TTC549 (cell line): ENCODE results near the gene RABGEF1.
"Not testable (repeated sequence)": the region's sequence is repeated elsewhere in the genome, so short reads cannot be mapped to it uniquely, and the experiment has no call there.

Source experiments
- FAIRE-seq: peaks from 2 replicates; lab custom pipeline; 2012; peaks lifted over from hg19 to GRCh38; lab: Jason Lieb, UNC

The RABGEF1 gene

DNA sequence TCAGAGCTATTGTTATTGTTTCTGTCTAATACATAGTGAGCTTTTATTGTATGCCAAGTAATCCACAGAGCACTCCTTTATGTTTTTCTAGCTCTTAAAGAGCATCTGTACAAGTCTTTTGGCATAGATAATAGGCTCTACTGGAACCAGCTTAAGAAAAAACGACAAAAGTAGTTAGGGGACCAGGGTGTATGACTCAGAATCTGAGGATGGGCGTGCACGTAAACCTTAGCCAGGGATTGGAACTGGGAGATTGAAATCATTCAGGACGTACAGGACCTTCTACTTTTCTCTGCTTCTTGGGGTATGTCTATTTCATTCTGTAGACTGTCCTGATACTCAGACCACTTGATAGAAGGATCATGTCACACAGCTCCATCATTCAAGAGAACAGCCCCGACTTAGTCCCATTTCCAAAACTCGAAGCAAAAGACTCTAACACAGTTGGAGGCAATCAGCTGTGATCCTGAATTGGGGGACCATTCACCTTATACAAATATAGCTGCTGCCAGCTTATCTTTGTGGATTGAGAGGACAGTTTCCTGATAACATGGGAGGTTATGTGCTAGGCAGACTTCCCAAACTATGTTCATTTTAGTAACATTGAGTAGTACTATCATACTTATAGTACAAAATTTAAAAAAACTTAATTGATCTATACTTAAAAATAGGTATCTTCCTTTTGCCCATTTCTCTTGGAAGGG, 24.9 kb downstream of the RABGEF1 start:
- FAIRE-seq: not testable (repeated sequence)

DNA sequence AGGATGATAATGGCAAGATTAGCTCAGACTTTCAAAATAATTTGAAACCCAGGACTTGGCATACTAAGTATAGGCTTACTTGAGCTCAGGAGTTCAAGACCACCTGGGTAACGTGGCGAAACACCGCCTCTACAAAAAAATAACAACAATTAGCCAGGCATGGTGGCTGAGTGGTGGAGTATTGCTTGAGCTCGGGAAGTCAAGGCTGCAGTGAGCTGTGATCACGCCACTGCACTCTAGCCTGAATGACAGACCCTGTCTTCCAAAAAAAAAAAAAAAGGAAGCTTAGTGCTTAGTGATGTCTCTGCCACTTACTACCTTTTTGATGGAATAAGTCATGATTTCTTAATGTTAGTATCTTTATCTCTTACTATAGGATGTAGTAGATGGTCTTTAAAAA, 25.5 kb downstream of the RABGEF1 start:
- FAIRE-seq: no peak

DNA sequence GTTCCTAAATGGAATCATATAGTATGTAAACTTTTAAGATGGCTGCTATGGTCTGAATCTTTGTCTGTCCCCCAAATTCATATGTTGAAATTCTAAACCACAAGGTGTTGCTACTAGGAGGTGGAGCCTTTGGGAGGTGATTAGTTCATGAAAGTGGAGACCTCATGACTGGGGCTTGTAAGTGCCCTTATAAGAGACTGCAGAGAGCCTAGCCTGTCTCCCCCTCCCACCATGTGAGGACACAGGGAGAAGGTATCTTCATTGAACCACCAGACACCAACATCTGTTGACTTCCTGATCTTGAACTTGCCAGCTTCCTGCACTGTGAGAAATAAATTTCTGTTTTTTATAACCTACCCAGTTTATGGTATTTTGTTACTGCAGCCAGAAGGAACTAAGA, 27.0 kb downstream of the RABGEF1 start:
- not testable (repeated sequence) for FAIRE-seq

- FAIRE-seq: no peak
Observed at GRCh38 chr7:66768865-66769832, 28.6 kb downstream of the RABGEF1 start.

- FAIRE-seq: no peak
Observed at GRCh38 chr7:66769833-66770512, 29.4 kb downstream of the RABGEF1 start.

DNA sequence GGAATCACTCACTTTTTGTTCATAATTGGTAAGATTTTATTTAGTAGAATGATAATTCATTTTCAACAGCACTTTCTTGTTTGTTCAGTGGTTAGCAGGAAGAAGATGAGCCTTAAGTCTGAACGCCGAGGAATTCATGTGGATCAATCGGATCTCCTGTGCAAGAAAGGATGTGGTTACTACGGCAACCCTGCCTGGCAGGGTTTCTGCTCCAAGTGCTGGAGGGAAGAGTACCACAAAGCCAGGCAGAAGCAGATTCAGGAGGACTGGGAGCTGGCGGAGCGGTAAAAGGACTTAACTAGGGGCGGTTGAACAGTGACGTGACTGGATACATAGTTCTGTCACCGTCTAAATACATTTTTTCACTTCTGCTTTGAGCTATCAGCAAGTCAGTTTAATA, 31.3 kb downstream of the RABGEF1 start:
- no peak for FAIRE-seq

DNA sequence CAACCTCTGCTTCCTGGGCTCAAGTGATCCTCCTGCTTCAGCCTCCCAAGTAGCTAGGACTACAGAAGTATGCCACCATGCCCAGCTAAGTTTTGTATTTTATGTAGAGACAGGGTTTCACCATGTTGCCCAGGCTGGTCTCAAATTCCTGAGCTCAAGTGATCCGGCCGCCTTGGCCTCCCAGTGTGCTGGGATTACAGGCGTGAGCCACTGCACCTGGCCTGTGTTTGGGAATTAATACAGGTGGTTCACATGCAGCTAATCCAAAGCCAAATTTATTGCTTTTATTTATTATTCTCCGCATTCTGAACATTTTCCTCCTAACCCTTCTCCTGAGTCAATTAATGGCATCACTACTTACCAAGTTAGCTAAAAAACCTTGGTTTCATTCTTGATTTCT, 33.2 kb downstream of the RABGEF1 start:
- not testable (repeated sequence) for FAIRE-seq

GRCh38 chr7:66776383-66776782, 35.9 kb downstream of the RABGEF1 start:
- not testable (repeated sequence) for FAIRE-seq

DNA sequence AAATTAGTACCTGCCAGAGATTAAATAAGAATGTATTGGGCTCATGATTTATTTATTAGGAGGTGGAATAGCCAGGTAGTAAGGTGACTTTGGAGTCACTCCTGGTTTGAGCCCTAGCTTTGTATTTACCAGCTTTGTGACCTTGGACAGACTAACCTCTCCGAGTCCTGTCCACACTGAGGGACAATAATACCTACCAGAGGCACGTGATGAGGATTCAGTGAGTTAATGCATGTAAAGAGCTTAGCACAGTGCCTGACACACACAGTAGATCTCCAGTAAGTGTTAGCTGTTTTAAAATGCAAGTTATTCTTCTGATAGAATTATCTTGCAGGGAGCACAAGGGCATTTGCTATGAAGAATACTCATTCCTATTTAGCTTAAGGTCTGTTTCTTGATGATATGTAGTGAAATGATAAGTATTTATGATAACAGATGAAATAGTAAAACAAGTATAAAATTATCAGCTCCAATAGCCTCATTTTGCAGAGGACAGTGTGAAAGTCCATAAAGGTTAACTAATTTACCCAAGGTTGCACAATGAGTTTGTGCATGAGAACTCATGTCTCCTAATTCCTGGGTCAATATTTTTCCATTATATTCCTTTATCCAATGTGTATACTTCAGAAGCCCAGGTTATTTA, 36.4 kb downstream of the RABGEF1 start:
- FAIRE-seq: no peak

DNA sequence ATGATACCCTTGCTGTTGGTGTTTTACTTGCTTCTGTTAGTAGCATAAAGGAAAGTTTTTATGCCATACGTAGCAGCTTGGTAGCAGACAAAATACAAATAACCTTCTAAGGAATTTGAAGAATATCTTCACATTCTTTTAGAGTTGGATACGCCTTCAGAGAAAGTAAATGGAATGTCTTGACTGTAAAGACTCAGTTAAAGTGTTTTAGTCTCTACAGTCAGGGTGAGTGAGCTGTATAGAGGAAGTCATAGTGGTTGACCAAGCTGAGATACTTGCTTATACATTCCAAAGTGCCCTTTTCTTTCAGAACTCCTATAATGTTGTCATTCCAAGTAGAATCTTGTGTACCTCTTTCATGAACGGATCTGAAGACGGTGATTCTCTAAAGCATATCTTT, 37.7 kb downstream of the RABGEF1 start:
- no peak for FAIRE-seq

GRCh38 chr7:66779669-66780409, 39.3 kb downstream of the RABGEF1 start:
- no peak for FAIRE-seq

DNA sequence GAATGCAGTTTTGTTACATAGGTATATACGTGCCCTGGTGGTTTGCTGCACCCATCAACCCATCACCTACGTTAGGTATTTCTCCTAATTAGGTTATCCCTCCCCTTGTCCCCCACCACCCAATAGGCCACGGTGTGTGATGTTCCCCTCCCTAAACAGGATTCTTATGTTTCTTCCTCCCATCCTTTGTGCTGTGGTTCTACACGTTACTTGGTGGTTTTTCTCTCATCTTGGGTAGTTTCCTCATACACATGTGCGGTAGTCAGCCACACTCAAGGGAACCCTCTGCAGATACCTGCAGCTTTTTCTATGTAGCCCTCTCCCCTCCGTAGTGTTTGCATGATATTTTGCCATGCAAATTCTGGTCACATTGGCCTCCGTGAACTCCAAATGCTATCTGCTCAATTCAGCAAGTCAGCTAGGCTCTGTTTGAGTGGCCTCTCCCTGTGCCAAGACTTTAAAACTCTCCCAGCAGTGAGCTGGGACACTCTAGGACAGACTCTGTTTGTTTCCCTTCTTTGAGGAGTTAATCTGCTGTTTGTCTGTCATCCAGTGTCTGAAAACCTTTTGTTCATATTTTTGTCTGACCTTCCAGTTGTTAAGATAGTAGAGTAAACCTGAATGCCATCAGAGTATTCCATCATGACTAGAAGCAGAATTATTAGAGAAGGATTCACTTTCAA, 41.0 kb downstream of the RABGEF1 start:
- no peak for FAIRE-seq

GRCh38 chr7:66782875-66783274, 42.3 kb downstream of the RABGEF1 start:
- FAIRE-seq: not testable (repeated sequence)

DNA sequence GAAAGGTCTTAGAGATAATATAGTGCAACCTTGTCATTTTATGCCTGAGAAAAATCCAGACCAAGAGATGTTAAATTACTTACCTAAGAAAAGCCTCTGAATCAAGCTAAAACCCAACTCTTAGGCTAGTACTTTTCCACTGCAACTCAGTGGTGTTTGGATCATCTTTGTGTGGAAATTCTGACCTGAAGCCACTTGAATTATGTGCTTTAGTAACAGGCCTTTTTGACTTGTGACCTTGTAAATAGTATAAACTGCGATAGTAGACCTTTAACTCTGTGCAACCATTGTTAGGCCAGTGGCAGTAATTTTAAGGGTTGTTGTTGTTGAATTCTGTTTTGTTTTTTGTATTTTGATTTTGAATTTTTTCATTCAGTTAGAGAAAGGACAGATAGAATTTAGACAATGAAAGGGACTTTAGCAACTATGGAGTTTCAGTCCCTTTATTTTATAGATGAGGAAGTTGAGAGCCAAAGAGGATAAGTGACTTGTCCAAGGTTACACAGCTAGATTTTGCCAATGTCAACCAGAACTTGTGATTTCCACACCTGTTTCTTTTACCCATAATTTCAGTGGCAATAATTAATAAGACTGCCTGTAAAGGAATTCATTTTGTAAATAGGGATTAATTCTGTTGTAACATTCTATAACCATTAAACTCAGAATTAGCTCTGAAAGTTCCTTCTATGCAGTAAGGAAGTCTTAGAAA, 43.5 kb downstream of the RABGEF1 start:
- FAIRE-seq: not testable (repeated sequence)

- no peak for FAIRE-seq
Observed at GRCh38 chr7:66790196-66790595, 49.7 kb downstream of the RABGEF1 start.

- no peak for FAIRE-seq
Observed at GRCh38 chr7:66790725-66791124, 50.2 kb downstream of the RABGEF1 start.

DNA sequence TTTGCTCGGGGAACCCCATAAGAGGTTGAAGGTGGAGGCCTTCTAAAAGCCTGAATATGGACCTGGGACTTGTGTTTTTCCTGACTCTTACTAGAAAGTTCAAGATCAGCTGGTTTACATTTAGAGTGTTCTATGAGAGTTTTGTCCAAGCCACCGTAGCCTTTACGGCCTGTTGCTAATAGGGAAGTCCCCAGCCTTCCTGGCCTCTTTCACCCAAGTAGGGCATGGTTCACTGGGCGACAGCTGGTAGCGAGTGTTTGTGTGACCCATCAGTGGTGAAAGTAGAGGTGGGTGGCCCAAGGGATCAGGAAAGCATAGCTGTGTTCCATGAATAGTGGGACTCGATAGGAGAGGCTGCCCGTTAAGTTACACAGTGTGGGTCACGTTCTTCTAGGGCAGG, 60.1 kb downstream of the RABGEF1 start:
- no peak for FAIRE-seq

DNA sequence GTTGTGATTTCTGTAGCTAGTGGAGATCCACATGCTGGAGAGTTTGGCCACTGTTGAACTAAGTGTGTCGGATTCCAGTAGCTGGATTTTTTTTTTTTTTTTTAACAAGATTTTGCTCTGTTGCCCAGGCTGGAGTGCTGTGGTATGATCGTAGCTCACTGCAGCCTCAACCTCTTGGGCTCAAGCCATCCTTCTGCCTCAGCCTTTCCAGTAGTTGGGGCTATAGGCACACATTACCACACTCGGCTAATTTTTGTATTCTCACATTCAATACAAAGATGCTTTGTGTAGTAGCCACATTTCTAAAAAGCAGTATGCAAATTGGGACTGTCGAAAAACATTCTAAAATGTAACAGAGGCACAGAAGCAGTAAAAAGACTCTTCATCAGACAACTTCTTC, 63.5 kb downstream of the RABGEF1 start:
- FAIRE-seq: no peak

GRCh38 chr7:66807736-66808135, 67.2 kb downstream of the RABGEF1 start:
- no peak for FAIRE-seq

DNA sequence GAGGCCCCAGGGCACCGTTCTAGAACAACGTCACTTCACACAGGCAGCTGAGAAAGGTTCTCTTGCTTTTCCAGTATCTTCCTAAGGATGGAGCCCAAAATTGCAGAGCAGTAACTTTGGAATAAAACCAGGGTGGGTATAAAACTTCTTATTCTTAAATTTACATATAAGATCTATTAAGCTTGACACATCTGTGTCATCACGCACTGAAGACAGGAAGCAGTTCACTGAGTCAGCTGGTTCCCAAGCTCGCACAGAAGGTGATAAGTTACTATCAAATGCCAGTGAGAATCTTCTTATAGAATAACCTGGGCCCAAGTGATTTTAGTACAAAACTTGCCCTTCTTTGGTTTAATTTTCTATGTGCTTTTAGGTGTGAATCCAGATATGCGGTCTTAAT, 70.2 kb downstream of the RABGEF1 start:
- FAIRE-seq: no peak
